Stimulated activated CD8-positive, alpha-beta memory T cell treated with anti-CD3 and anti-CD28 coated beads, Interleukin-12 subunit alpha, Interleukin-12 subunit beta, amount 100 ng/mL, for 24 hours (primary cell): ENCODE measurements around the gene ZNF483.
"Not testable (repeated sequence)": the region's sequence is repeated elsewhere in the genome, so short reads cannot be mapped to it uniquely, and the experiment has no call there.

ENCODE experiments used
- DNase-seq: peaks from one replicate; pipeline ENCODE4 v3.0.0-alpha.2; 2020; ENCODE audit errors: extremely low read depth

The ZNF483 gene

DNA sequence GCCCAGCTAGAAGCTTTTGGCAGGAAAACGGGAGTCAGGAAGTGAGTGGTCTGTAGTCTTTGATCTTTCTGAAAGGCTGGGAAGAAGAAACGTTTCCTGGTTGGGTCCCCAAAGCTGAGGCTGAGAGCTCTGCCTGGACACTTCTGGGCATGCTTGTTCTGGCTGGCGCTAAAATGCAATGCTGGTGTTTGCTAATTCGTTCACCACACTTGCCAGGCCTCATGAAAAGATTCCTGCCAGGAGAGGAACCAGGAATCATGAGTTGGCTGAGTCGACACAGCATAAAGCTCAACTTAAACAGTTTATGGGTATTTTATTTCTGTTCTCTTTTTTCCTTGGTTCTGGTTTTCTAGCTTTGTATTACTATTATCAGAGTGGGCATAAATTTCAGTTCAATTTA is 85.2 kb downstream of the ZNF483 start:
- no peak for DNase-seq

GRCh38 chr9:111610845-111611244 is 85.9 kb downstream of the ZNF483 start:
- no peak for DNase-seq

- DNase-seq, result no peak
Observed at GRCh38 chr9:111613436-111614040, 88.6 kb downstream of the ZNF483 start.

DNA sequence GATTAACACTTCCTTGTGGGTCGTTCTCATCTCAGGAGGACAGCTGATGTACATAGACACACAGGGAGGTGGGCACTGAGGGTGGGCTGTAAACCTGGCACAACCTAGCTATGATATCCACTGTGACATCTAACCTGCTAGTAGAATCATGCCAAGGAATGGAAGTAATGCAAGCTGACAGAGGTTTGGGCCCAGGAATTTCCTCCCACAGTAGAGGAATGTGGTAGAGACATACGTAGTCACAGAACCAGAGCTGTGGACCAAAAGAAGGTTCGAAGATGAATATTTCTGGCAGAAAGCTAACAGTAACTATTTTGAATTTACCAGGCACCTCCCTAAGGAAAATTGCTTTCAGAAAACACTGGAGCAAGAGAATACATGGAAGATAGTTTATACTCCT is 90.9 kb downstream of the ZNF483 start:
- no peak for DNase-seq

DNA sequence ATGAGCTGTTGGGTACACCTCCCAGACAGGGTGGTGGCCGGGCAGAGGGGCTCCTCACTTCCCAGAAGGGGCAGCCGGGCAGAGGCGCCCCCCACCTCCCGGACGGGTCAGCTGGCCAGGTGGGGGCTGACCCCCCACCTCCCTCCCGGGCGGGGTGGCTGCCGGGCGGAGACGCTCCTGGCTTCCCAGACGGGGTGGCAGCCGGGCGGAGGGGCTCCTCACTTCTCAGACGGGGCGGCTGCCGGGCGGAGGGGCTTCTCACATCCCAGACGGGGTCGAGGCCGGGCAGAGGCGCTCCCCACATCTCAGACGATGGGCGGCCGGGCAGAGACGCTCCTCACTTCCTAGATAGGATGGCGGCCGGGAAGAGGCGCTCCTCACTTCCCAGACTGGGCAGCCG is 92.4 kb downstream of the ZNF483 start:
- DNase-seq, result not testable (repeated sequence)

- no peak for DNase-seq
Observed at GRCh38 chr9:111621895-111622480, 97.0 kb downstream of the ZNF483 start.

DNA sequence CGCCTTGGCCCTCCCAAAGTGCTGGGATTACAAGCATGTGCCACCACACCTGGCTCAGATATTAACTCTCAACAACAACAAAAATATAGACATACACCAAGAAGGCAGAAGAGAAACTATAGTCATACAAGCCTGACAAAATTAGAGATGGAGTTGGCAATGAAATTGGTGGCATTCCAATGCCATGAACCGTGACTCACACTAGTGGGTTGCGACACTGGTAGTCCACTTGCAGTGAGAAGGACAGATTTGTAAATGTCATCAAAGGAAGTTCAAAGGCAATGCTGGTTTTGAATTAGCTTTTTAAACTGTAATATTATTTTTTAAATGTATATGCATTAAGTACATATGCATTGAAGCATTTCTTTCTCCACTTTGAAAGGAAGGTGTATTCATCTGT is 97.6 kb downstream of the ZNF483 start:
- no peak for DNase-seq
